ELR (cell line): Measurements from ENCODE around the gene EDC4.
"Not testable (repeated sequence)": the region's sequence is repeated elsewhere in the genome, so short reads cannot be mapped to it uniquely, and the experiment has no call there.

ENCODE experiments used
- DNase-seq: peaks from one replicate; pipeline ENCODE4 v3.0.0-alpha.2; 2015; ENCODE audit warnings: low read depth

The EDC4 gene, protein sequence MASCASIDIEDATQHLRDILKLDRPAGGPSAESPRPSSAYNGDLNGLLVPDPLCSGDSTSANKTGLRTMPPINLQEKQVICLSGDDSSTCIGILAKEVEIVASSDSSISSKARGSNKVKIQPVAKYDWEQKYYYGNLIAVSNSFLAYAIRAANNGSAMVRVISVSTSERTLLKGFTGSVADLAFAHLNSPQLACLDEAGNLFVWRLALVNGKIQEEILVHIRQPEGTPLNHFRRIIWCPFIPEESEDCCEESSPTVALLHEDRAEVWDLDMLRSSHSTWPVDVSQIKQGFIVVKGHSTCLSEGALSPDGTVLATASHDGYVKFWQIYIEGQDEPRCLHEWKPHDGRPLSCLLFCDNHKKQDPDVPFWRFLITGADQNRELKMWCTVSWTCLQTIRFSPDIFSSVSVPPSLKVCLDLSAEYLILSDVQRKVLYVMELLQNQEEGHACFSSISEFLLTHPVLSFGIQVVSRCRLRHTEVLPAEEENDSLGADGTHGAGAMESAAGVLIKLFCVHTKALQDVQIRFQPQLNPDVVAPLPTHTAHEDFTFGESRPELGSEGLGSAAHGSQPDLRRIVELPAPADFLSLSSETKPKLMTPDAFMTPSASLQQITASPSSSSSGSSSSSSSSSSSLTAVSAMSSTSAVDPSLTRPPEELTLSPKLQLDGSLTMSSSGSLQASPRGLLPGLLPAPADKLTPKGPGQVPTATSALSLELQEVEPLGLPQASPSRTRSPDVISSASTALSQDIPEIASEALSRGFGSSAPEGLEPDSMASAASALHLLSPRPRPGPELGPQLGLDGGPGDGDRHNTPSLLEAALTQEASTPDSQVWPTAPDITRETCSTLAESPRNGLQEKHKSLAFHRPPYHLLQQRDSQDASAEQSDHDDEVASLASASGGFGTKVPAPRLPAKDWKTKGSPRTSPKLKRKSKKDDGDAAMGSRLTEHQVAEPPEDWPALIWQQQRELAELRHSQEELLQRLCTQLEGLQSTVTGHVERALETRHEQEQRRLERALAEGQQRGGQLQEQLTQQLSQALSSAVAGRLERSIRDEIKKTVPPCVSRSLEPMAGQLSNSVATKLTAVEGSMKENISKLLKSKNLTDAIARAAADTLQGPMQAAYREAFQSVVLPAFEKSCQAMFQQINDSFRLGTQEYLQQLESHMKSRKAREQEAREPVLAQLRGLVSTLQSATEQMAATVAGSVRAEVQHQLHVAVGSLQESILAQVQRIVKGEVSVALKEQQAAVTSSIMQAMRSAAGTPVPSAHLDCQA (N-terminal part only)

GRCh38 chr16:67872631-67873434, at the start of gene EDC4:
Gene EDC4, plus strand, starts transcription at chr16:67873052. Its CDS starts 210 bp downstream, at chr16:67873262.
- DNase-seq, result peak; percentile 90

DNA sequence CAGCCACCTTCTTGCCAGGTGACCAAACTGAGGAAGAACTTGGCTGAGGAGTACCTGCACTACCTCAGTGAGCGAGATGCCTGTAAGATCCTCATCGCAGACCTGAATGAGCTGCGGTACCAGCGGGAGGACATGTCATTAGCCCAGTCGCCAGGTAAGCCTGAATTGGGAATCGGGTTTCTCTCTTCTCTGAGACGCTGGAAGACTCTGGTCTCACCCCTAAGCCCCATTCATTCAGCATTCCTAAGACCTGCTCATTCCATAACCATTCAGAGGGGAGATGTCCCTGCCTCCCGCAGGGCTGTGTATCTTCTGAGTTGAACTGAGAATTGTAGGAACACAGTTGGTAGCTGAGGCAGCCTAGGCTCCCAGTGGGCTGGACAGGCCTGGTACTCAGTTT, 47.7 kb upstream of the EDC4 start:
- DNase-seq, result no peak

GRCh38 chr16:67825906-67826305, 46.9 kb upstream of the EDC4 start:
- no peak for DNase-seq

- DNase-seq, result no peak
Measured at GRCh38 chr16:67828651-67829050, 44.2 kb upstream of the EDC4 start.

DNA sequence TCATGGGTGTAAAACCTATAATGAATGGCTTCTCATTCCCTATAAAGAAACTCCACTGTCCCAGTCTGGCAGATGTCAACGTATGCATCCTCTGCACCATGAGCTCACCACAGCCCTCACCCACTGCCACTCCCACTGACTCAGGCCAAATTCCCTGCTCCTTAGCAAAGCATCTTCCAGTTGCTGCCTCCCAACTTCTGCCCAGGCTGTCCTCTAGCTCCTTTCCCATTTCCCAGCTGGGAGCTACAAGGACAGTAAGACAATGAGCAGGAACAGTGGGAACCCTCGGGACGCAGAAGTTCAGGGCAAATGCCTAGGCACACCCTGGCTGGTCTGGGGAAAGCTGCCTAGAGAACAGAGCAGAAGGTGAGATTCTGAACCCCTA, 39.8 kb upstream of the EDC4 start:
- DNase-seq, result peak; percentile 91

- peak; percentile 95 for DNase-seq
Measured at GRCh38 chr16:67833415-67834241, 39.2 kb upstream of the EDC4 start.

- no peak for DNase-seq
Measured at GRCh38 chr16:67834242-67834614, 38.6 kb upstream of the EDC4 start.

GRCh38 chr16:67837190-67837589, 35.7 kb upstream of the EDC4 start:
- not testable (repeated sequence) for DNase-seq

DNA sequence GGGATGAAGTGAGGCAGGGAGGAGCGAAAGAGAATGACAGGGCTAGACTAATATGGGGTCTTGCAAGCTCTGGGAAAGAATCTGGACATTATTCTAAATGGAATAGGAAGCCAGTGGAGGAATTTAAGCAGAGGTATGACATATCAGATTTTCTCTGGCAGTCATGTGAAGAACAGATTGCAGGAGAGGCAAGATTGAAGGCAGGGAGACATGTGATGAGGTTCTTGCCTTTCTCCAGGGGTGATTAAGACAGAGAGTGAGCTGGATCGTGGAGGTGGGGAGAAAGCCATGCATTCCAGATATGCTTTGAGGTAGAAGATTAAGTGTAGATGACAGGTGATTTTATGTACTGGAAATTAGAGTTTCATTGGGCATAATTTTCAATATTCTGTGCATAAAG, 35.0 kb upstream of the EDC4 start:
- no peak for DNase-seq

GRCh38 chr16:67841198-67841815, 31.5 kb upstream of the EDC4 start:
- DNase-seq, result no peak

- peak; percentile 98 for DNase-seq
Measured at GRCh38 chr16:67841816-67842508, 30.9 kb upstream of the EDC4 start, which contains the start of gene THAP11. Gene THAP11, plus strand, starts transcription at chr16:67842320. Its CDS starts 235 bp downstream, at chr16:67842555.

DNA sequence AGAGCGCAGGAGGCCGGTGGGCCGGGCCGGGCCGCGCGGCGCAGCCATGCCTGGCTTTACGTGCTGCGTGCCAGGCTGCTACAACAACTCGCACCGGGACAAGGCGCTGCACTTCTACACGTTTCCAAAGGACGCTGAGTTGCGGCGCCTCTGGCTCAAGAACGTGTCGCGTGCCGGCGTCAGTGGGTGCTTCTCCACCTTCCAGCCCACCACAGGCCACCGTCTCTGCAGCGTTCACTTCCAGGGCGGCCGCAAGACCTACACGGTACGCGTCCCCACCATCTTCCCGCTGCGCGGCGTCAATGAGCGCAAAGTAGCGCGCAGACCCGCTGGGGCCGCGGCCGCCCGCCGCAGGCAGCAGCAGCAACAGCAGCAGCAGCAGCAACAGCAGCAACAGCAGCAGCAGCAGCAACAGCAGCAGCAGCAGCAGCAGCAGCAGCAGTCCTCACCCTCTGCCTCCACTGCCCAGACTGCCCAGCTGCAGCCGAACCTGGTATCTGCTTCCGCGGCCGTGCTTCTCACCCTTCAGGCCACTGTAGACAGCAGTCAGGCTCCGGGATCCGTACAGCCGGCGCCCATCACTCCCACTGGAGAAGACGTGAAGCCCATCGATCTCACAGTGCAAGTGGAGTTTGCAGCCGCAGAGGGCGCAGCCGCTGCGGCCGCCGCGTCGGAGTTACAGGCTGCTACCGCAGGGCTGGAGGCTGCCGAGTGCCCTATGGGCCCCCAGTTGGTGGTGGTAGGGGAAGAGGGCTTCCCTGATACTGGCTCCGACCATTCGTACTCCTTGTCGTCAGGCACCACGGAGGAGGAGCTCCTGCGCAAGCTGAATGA, 30.1 kb upstream of the EDC4 start:
- peak; percentile 70 for DNase-seq

GRCh38 chr16:67843343-67843765, 29.5 kb upstream of the EDC4 start:
- peak; percentile 59 for DNase-seq

GRCh38 chr16:67844497-67844896, 28.4 kb upstream of the EDC4 start:
- DNase-seq, result peak; percentile 52

GRCh38 chr16:67845291-67846062, 27.4 kb upstream of the EDC4 start:
- peak; percentile 13 for DNase-seq

- peak; percentile 25 for DNase-seq
Measured at GRCh38 chr16:67846063-67846319, 26.9 kb upstream of the EDC4 start.

- DNase-seq, result peak; percentile 96
Measured at GRCh38 chr16:67846320-67847063, 26.4 kb upstream of the EDC4 start, which contains the start of gene NUTF2. Gene NUTF2, plus strand, starts transcription at chr16:67846933. Its CDS starts 18,198 bp downstream, at chr16:67865131.
